Measurements from ENCODE around the gene ZNF575. TPM values are rescaled to one million over a fixed set of nuclear protein-coding genes. Genes with fewer than 3 reads are reported as not detected.

ZNF575 gene
- total RNA-seq, 1 donor from 2014 or later, result 1.5 TPM

Other genes with a start within 250 kb of the ZNF575 start
- 0.32 TPM for gene CD177, start 179.5 kb upstream of the ZNF575 start, total RNA-seq
- gene TEX101, start 118.3 kb upstream of the ZNF575 start, total RNA-seq, result not detected
- gene LYPD3, start 67.6 kb upstream of the ZNF575 start, total RNA-seq, result 0.16 TPM
- 6.2 TPM for gene PHLDB3, start 28.4 kb upstream of the ZNF575 start, total RNA-seq
- 14.7 TPM for gene ETHE1, start 6.0 kb upstream of the ZNF575 start, total RNA-seq
- gene XRCC1, start 42.3 kb downstream of the ZNF575 start, total RNA-seq, result 12.4 TPM
- 0.46 TPM for gene PINLYP, start 42.6 kb downstream of the ZNF575 start, total RNA-seq
- 16.7 TPM for gene IRGQ, start 62.9 kb downstream of the ZNF575 start, total RNA-seq
- gene ZNF576, start 63.4 kb downstream of the ZNF575 start, total RNA-seq, result 12.3 TPM
- 0.13 TPM for gene SRRM5, start 78.9 kb downstream of the ZNF575 start, total RNA-seq
- gene ZNF428, start 86.4 kb downstream of the ZNF575 start, total RNA-seq, result 32.5 TPM
- gene CADM4, start 106.7 kb downstream of the ZNF575 start, total RNA-seq, result 8.0 TPM
- gene PLAUR, start 137.0 kb downstream of the ZNF575 start, total RNA-seq, result 3.4 TPM
- not detected for gene IRGC, start 182.9 kb downstream of the ZNF575 start, total RNA-seq
- 15.7 TPM for gene SMG9, start 221.8 kb downstream of the ZNF575 start, total RNA-seq
- gene KCNN4, start 247.8 kb downstream of the ZNF575 start, total RNA-seq, result 0.19 TPM

Measured in Right ventricle myocardium superior (tissue), 1 donor.